GM12878 (cell line): ENCODE results near the gene TMBIM1. TPM values are rescaled to one million over a fixed set of nuclear protein-coding genes. Genes with fewer than 3 reads are reported as not detected.

Experiments
- CEBPZ ChIP-seq: fragments of 150-350 bp; IDR thresholded peaks from 2 replicates; pipeline ENCODE4 v1.6.1; 2016; ENCODE audit warnings: low read depth, low read length
- CHD1 ChIP-seq: IDR thresholded peaks from 2 replicates; pipeline ENCODE4 v1.6.1; 2012; ENCODE audit warnings: low read depth, low read length, improper control_type of control experiment
- CHD4 ChIP-seq: fragments of 200-600 bp; sonication (generic); IDR thresholded peaks from 2 replicates; pipeline ENCODE4 v1.6.1; 2016; ENCODE audit warnings: mild to moderate bottlenecking
- CREM ChIP-seq: IDR thresholded peaks from 2 replicates; pipeline ENCODE4 v1.6.1; 2014; ENCODE audit warnings: antibody characterized with exemption, low read depth
- EGR1 ChIP-seq, 2 experiments: IDR thresholded peaks; 1 replicate in 1 of 2; 2 replicates in 1 of 2; pipeline ENCODE4 v1.6.1; 2011 to 2012; ENCODE audit warnings: low read depth in 2 of 2, low read length in 2 of 2, borderline replicate concordance in 1 of 2, mild to moderate bottlenecking in 1 of 2, moderate library complexity in 1 of 2
- HDAC2 ChIP-seq: fragments of 200-600 bp; sonication (generic); IDR thresholded peaks from 2 replicates; pipeline ENCODE4 v1.6.1; 2017
- IKZF1 ChIP-seq: fragments of 450-650 bp; conservative IDR thresholded peaks from 2 replicates; pipeline ENCODE4 v1.6.1; 2017; ENCODE audit warnings: antibody characterized with exemption, mild to moderate bottlenecking
- IRF3 ChIP-seq: fragments of 450-650 bp; IDR thresholded peaks from 2 replicates; pipeline ENCODE4 v1.6.1; 2014; ENCODE audit warnings: mild to moderate bottlenecking
- IRF4 ChIP-seq: IDR thresholded peaks from 2 replicates; pipeline ENCODE4 v1.6.1; 2011; ENCODE audit warnings: low read depth, low read length
- KLF5 ChIP-seq: fragments of 450-650 bp; IDR thresholded peaks from 2 replicates; pipeline ENCODE4 v1.6.1; 2014; ENCODE audit warnings: mild to moderate bottlenecking; ENCODE audit not compliant: partially characterized antibody
- MTA2 ChIP-seq: fragments of 450-650 bp; IDR thresholded peaks from 2 replicates; pipeline ENCODE4 v1.6.1; 2016; ENCODE audit warnings: low read depth, mild to moderate bottlenecking, moderate library complexity
- MTA3 ChIP-seq: IDR thresholded peaks from 2 replicates; pipeline ENCODE4 v1.6.1; 2012; ENCODE audit warnings: low read length, inconsistent platforms, borderline replicate concordance
- NKRF ChIP-seq: fragments of 450-650 bp; conservative IDR thresholded peaks from 2 replicates; pipeline ENCODE4 v1.6.1; 2017; ENCODE audit warnings: mild to moderate bottlenecking, moderate library complexity
- NR2C1 ChIP-seq: fragments of 450-650 bp; IDR thresholded peaks from 2 replicates; pipeline ENCODE4 v1.6.1; 2017; ENCODE audit warnings: antibody characterized with exemption, mild to moderate bottlenecking, moderate library complexity
- NR2F1 ChIP-seq: fragments of 450-650 bp; conservative IDR thresholded peaks from 2 replicates; pipeline ENCODE4 v1.6.1; 2017; ENCODE audit warnings: mild to moderate bottlenecking
- PAX8 ChIP-seq: fragments of 450-650 bp; IDR thresholded peaks from 2 replicates; pipeline ENCODE4 v1.6.1; 2017; ENCODE audit warnings: mild to moderate bottlenecking, moderate library complexity
- PML ChIP-seq: IDR thresholded peaks from 2 replicates; pipeline ENCODE4 v1.6.1; 2012; ENCODE audit warnings: low read length, inconsistent platforms
- POLR2A ChIP-seq: IDR thresholded peaks from 2 replicates; pipeline ENCODE4 v1.6.1; 2011; ENCODE audit warnings: low read depth, mild to moderate bottlenecking, low read length
- RELA ChIP-seq: fragments of 450-650 bp; IDR thresholded peaks from 2 replicates; pipeline ENCODE4 v1.8.0; 2014; ENCODE audit warnings: borderline replicate concordance; ENCODE audit not compliant: partially characterized antibody
- SRF ChIP-seq, 2 experiments: IDR thresholded peaks; 2 replicates each; pipeline ENCODE4 v1.6.1; 2011; ENCODE audit warnings: low read depth in 2 of 2, low read length in 2 of 2, mild to moderate bottlenecking in 1 of 2, moderate library complexity in 1 of 2
- SUZ12 ChIP-seq: fragments of 200-600 bp; sonication (generic); IDR thresholded peaks from one replicate; pipeline ENCODE4 v1.6.1; 2018; ENCODE audit warnings: antibody characterized with exemption, mild to moderate bottlenecking; ENCODE audit not compliant: unreplicated experiment
- TCF12 ChIP-seq: IDR thresholded peaks from 2 replicates; pipeline ENCODE4 v1.6.1; 2011; ENCODE audit warnings: low read depth, mild to moderate bottlenecking, low read length
- TCF3 ChIP-seq: IDR thresholded peaks from 2 replicates; pipeline ENCODE4 v1.6.1; 2012; ENCODE audit warnings: low read depth, mild to moderate bottlenecking, low read length, borderline replicate concordance; ENCODE audit not compliant: insufficient read depth
- TCF7 ChIP-seq: IDR thresholded peaks from 2 replicates; pipeline ENCODE4 v1.6.1; 2014; ENCODE audit warnings: antibody characterized with exemption, borderline replicate concordance
- YY1 ChIP-seq: IDR thresholded peaks from 2 replicates; pipeline ENCODE4 v1.6.1; 2011; ENCODE audit warnings: low read depth, mild to moderate bottlenecking, low read length
- ZNF207 ChIP-seq: fragments of 450-650 bp; IDR thresholded peaks from 2 replicates; pipeline ENCODE4 v1.6.1; 2014; ENCODE audit warnings: antibody characterized with exemption, mild to moderate bottlenecking, borderline replicate concordance
- polyA plus RNA-seq, 11 experiments: library from polyadenylated mRNA; depleted of rRNA in 4 of 11; unstranded in 6 of 11; stranded (reverse) in 5 of 11; fragments of >200 nt; fragmentation: Nextera tagmentation in 4 of 11; fragmentation: Illumina TruSeq in 1 of 11; extraction: Ambion mirVana in 4 of 11; extraction: Trizol in 1 of 11; gene quantifications; 1 replicate in 1 of 11; 2 replicates in 10 of 11; pipeline versions ENCODE4 v1.2.1 to v1.2.3, GENCODE V29; 2011 to 2016; ENCODE audit warnings: inconsistent platforms in 2 of 11, missing spikeins in 2 of 11, low read depth in 1 of 11
- total RNA-seq, 4 experiments: library from RNA; depleted of rRNA in 3 of 4; stranded (reverse); fragments of >200 nt in 3 of 4; fragmentation: Illumina TruSeq in 1 of 4; extraction: Trizol in 1 of 4; gene quantifications; 2 replicates each; pipeline versions ENCODE4 v1.2.1 to v1.2.3, GENCODE V29; 2013 to 2021
- TF ChIP-seq, protein P1 (sequence below): IDR thresholded peaks from 2 replicates; pipeline ENCODE4 v1.6.1; 2012; ENCODE audit warnings: low read depth, low read length, improper control_type of control experiment

TMBIM1 gene
- total and polyA plus RNA-seq, 10 of the 15 experiments (the other 5 are each of a cell fraction or from before 2014, with no cell fraction given), result 6.1 to 38.3 (median 26.2) TPM

DNA sequence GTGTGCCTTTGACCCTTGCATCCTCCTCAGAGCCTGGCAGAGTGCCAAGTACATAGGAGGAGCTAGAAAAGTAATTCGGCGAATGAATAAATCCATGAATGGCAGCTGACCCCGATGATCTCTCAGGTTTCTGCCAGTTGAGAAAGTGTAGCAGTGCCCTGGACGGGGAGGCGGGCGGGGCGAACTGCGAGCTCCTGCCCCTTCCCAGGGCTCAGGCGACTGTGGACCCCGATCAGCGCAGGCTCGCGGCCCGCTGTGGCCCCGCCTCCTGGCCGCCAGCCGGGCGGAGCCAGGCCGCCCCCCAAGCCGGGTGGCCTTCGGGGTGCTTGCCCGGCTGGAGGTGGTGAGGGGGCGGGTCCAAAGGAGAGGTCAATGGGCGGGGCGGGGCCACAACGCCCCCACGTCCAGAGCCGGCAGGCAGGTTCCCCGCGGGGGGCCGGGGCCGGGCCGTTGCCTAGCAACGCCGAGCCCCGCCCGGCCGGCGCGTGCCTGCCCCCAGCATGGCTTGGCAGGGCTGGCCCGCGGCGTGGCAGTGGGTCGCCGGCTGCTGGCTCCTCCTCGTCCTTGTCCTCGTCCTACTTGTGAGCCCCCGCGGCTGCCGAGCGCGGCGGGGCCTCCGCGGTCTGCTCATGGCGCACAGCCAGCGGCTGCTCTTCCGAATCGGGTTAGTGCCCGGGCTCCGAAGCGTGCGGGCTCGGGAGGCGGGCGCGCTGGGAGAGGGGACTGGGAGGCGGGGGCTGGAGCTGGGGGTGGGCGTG lies 30.6 kb upstream of the TMBIM1 start (continued):
- TF ChIP-seq CEBPZ (no peak), SRF (IDR thresholded peaks at IDR 0.05; ENCODE audit: low read depth in 2 of 2, low read length in 2 of 2) (no peak), POLR2A (peak; percentile 35; the same call in 1 of the 2 replicates), NKRF (peak; percentile 70; the same call in 1 of the 2 replicates), YY1 (0 out of 2 replicates have a peak, but pooled peaks have one; percentile 26), EGR1 (IDR thresholded peaks at IDR 0.05; ENCODE audit: borderline replicate concordance in 1 of 2, low read depth in 2 of 2, low read length in 2 of 2) (peak in 1 of 2 experiments; percentile 77; a peak in 2 of 3 replicates), HDAC2 (no peak), CHD1 (no peak), MTA2 (no peak), SUZ12 (no peak), IRF4 (no peak), NR2C1 (peak; percentile 66), TCF12 (no peak), IKZF1 (no peak; the same call in 1 of the 2 replicates), MTA3 (no peak), TCF3 (no peak), IRF3 (no peak), TCF7 (no peak), CHD4 (no peak), ZNF207 (0 out of 2 replicates have a peak, but pooled peaks have one; percentile 26), KLF5 (no peak), PAX8 (no peak), CREM (no peak), NR2F1 (peak; percentile 91), RELA (peak; percentile 20), PML (no peak)
- TF ChIP-seq, protein P1, sequence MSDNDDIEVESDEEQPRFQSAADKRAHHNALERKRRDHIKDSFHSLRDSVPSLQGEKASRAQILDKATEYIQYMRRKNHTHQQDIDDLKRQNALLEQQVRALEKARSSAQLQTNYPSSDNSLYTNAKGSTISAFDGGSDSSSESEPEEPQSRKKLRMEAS, result 0 out of 2 replicates have a peak, but pooled peaks have one; percentile 36
